GM19455 (cell line): Measurements from ENCODE around the gene MTMR10.

ENCODE experiments used
- ATAC-seq: cut with Tn5 transposase; IDR thresholded peaks from one replicate; pipeline ENCODE4 v1.9.1; 2021; ENCODE audit not compliant: unreplicated experiment

Gene MTMR10

GRCh38 chr15:30962079-30962478 lies 29.3 kb downstream of the MTMR10 start:
- no peak for ATAC-seq

- ATAC-seq: no peak
Measured at GRCh38 chr15:30958219-30958618, 33.2 kb downstream of the MTMR10 start.

- ATAC-seq: no peak
Measured at GRCh38 chr15:30956216-30957124, 35.0 kb downstream of the MTMR10 start.

- ATAC-seq: no peak
Measured at GRCh38 chr15:30954674-30955073, 36.8 kb downstream of the MTMR10 start.

GRCh38 chr15:30953731-30954378 lies 37.6 kb downstream of the MTMR10 start:
- no peak for ATAC-seq

- ATAC-seq: no peak
Measured at GRCh38 chr15:30953183-30953582, 38.2 kb downstream of the MTMR10 start.

GRCh38 chr15:30943654-30944335 lies 47.6 kb downstream of the MTMR10 start:
- ATAC-seq: no peak

- ATAC-seq: no peak
Measured at GRCh38 chr15:30941520-30941919, 49.9 kb downstream of the MTMR10 start.

GRCh38 chr15:30940359-30940758 lies 51.1 kb downstream of the MTMR10 start:
- no peak for ATAC-seq

- no peak for ATAC-seq
Measured at GRCh38 chr15:30939161-30939560, 52.3 kb downstream of the MTMR10 start.

- ATAC-seq: no peak
Measured at GRCh38 chr15:30933293-30933692, 58.1 kb downstream of the MTMR10 start.

GRCh38 chr15:30930422-30930821 lies 61.0 kb downstream of the MTMR10 start:
- ATAC-seq: no peak

GRCh38 chr15:30929982-30930381 lies 61.4 kb downstream of the MTMR10 start:
- ATAC-seq: no peak

- ATAC-seq: no peak
Measured at GRCh38 chr15:30929064-30929669, 62.3 kb downstream of the MTMR10 start.

- ATAC-seq: no peak
Measured at GRCh38 chr15:30928076-30928475, 63.4 kb downstream of the MTMR10 start.

- no peak for ATAC-seq
Measured at GRCh38 chr15:30927148-30927761, 64.2 kb downstream of the MTMR10 start.

- ATAC-seq: no peak
Measured at GRCh38 chr15:30926161-30926560, 65.3 kb downstream of the MTMR10 start.

GRCh38 chr15:30925686-30926085 lies 65.7 kb downstream of the MTMR10 start:
- no peak for ATAC-seq

- no peak for ATAC-seq
Measured at GRCh38 chr15:30924353-30924752, 67.1 kb downstream of the MTMR10 start.

GRCh38 chr15:30923429-30923828 lies 68.0 kb downstream of the MTMR10 start:
- no peak for ATAC-seq
